K562 (cell line): ENCODE measurements around the gene ABR. TPM values are rescaled to one million over a fixed set of nuclear protein-coding genes. Genes with fewer than 3 reads are reported as not detected.
A peak's percentile ranks its signal among the peaks of the same experiment; 100 is the strongest.

Source experiments
- ATF7 ChIP-seq: fragments of 450-650 bp; IDR thresholded peaks from 2 replicates; pipeline ENCODE4 v1.7.1; 2014; ENCODE audit warnings: mild to moderate bottlenecking, moderate library complexity
- BMI1 ChIP-seq: fragments of 150-350 bp; IDR thresholded peaks from 2 replicates; pipeline ENCODE4 v1.6.1; 2014; ENCODE audit warnings: low read length
- ELF2 ChIP-seq: fragments of 250-450 bp; sonication (Bioruptor Pico); IDR thresholded peaks from 2 replicates; pipeline ENCODE4 v1.5.0; 2021; ENCODE audit warnings: mild to moderate bottlenecking
- HDAC8 ChIP-seq: fragments of 450-650 bp; IDR thresholded peaks from 2 replicates; pipeline ENCODE4 v1.6.1; 2016; ENCODE audit warnings: mild to moderate bottlenecking, missing genetic modification characterization, moderate library complexity, missing compliant biosample characterization
- NFXL1 ChIP-seq: fragments of 450-650 bp; formaldehyde crosslinking; IDR thresholded peaks from 2 replicates; pipeline ENCODE4 v1.4.0; 2021; ENCODE audit warnings: mild to moderate bottlenecking
- NRF1 ChIP-seq, 2 experiments: fragments of 450-650 bp; IDR thresholded peaks in 1 of 2; conservative IDR thresholded peaks in 1 of 2; 2 replicates each; pipeline ENCODE4 v1.6.1; 2014; ENCODE audit warnings: mild to moderate bottlenecking in 2 of 2
- RHOXF2B ChIP-seq: fragments of 250-450 bp; sonication (Bioruptor Pico); conservative IDR thresholded peaks from 2 replicates; pipeline ENCODE4 v1.5.1; 2021
- SLC30A9 ChIP-seq: fragments of 250-450 bp; sonication (Bioruptor Pico); IDR thresholded peaks from 2 replicates; pipeline ENCODE4 v1.8.0; 2022; ENCODE audit warnings: mild to moderate bottlenecking, moderate library complexity
- TAF15 ChIP-seq: fragments of 200-400 bp; formaldehyde crosslinking; IDR thresholded peaks from 2 replicates; pipeline ENCODE4 v1.6.1; 2017; ENCODE audit warnings: mild to moderate bottlenecking, low read depth, low read length, moderate library complexity
- ZHX1 ChIP-seq: fragments of 150-350 bp; conservative IDR thresholded peaks from 2 replicates; pipeline ENCODE4 v1.6.1; 2014; ENCODE audit warnings: low read length
- ZNF143 ChIP-seq: sonication (generic); formaldehyde crosslinking; IDR thresholded peaks from 2 replicates; pipeline ENCODE4 v1.9.0; 2022; ENCODE audit warnings: mild to moderate bottlenecking, missing genetic modification reagents
- ZNF282 ChIP-seq: sonication (generic); formaldehyde crosslinking; IDR thresholded peaks from 2 replicates; pipeline ENCODE4 v1.8.1; 2023; ENCODE audit warnings: missing genetic modification reagents
- polyA plus RNA-seq, 8 experiments: library from polyadenylated mRNA; depleted of rRNA in 4 of 8; stranded (reverse) in 5 of 8; unstranded in 3 of 8; fragments of >200 nt; fragmentation: Nextera tagmentation in 2 of 8; fragmentation: Illumina TruSeq in 1 of 8; extraction: Ambion mirVana in 2 of 8; extraction: Trizol in 1 of 8; gene quantifications; 2 replicates each; pipeline versions ENCODE4 v1.2.1 to v1.2.3, GENCODE V29; 2011 to 2014; ENCODE audit warnings: inconsistent platforms in 1 of 8, missing spikeins in 1 of 8
- total RNA-seq, 7 experiments: library from RNA; depleted of rRNA in 6 of 7; stranded (reverse); fragments of >200 nt in 6 of 7; fragmentation: Illumina TruSeq in 2 of 7; extraction: Trizol in 2 of 7; gene quantifications; 2 replicates each; pipeline versions ENCODE4 v1.2.1 to v1.2.3, GENCODE V29; 2011 to 2021; ENCODE audit warnings: low replicate concordance in 1 of 7
- TF ChIP-seq, protein P1 (sequence below): fragments of 250-450 bp; sonication (Bioruptor Pico); IDR thresholded peaks from 2 replicates; pipeline ENCODE4 v1.9.0; 2021; ENCODE audit warnings: mild to moderate bottlenecking, inconsistent platforms
- TF ChIP-seq, protein P2 (sequence below), 3 experiments: fragments of 200-800 bp in 1 of 3; sonication (Bioruptor generic) in 1 of 3; sonication (generic) in 1 of 3; formaldehyde crosslinking in 1 of 3; IDR thresholded peaks; 2 replicates each; pipeline versions ENCODE4 v1.6.1 to v1.8.0; 2016 to 2022; ENCODE audit warnings: mild to moderate bottlenecking in 2 of 3, missing compliant biosample characterization in 2 of 3, missing genetic modification characterization in 2 of 3, missing genetic modification reagents in 1 of 3
- TF ChIP-seq, protein P3 (sequence below): sonication (generic); formaldehyde crosslinking; IDR thresholded peaks from 2 replicates; pipeline ENCODE4 v1.8.0; 2022; ENCODE audit warnings: mild to moderate bottlenecking, missing genetic modification reagents

ABR gene
- total and polyA plus RNA-seq, 9 of the 15 experiments (the other 6 are each of a cell fraction or from before 2014, with no cell fraction given): 0.07 to 1.6 (median 0.37) TPM; not detected in 1

- no peak; the same call in 1 of the 2 replicates for TF ChIP-seq HDAC8 (tag)
- no peak for TF ChIP-seq ELF2 (CRISPR knock-in tag)
- no peak for TF ChIP-seq RHOXF2B
- peak; percentile 92 for TF ChIP-seq ZNF143 (CRISPR knock-in tag)
- peak; percentile 55; the same call in 1 of the 2 replicates for TF ChIP-seq ZHX1
- TF ChIP-seq NFXL1 (CRISPR knock-in tag): no peak
- TF ChIP-seq ZNF282 (CRISPR knock-in tag): no peak; the same call in 1 of the 2 replicates
- peak; percentile 60 for TF ChIP-seq ATF7
- no peak for TF ChIP-seq TAF15
- no peak for TF ChIP-seq SLC30A9 (CRISPR knock-in tag)
- TF ChIP-seq, protein P1, sequence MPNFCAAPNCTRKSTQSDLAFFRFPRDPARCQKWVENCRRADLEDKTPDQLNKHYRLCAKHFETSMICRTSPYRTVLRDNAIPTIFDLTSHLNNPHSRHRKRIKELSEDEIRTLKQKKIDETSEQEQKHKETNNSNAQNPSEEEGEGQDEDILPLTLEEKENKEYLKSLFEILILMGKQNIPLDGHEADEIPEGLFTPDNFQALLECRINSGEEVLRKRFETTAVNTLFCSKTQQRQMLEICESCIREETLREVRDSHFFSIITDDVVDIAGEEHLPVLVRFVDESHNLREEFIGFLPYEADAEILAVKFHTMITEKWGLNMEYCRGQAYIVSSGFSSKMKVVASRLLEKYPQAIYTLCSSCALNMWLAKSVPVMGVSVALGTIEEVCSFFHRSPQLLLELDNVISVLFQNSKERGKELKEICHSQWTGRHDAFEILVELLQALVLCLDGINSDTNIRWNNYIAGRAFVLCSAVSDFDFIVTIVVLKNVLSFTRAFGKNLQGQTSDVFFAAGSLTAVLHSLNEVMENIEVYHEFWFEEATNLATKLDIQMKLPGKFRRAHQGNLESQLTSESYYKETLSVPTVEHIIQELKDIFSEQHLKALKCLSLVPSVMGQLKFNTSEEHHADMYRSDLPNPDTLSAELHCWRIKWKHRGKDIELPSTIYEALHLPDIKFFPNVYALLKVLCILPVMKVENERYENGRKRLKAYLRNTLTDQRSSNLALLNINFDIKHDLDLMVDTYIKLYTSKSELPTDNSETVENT: no peak
- TF ChIP-seq, protein P2, sequence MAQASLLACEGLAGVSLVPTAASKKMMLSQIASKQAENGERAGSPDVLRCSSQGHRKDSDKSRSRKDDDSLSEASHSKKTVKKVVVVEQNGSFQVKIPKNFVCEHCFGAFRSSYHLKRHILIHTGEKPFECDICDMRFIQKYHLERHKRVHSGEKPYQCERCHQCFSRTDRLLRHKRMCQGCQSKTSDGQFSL (CRISPR knock-in tag; IDR thresholded peaks at IDR 0.05): 0 out of 2 replicates have a peak, but pooled peaks have one; percentile 14
- TF ChIP-seq, protein P2 (tag; IDR thresholded peaks at IDR 0.05): no peak
- TF ChIP-seq NRF1 (conservative IDR thresholded peaks at IDR 0.05 in 1 of 2, IDR thresholded peaks at IDR 0.05 in 1 of 2): peak; percentile 89 to 91
- no peak for TF ChIP-seq BMI1
- TF ChIP-seq, protein P3, sequence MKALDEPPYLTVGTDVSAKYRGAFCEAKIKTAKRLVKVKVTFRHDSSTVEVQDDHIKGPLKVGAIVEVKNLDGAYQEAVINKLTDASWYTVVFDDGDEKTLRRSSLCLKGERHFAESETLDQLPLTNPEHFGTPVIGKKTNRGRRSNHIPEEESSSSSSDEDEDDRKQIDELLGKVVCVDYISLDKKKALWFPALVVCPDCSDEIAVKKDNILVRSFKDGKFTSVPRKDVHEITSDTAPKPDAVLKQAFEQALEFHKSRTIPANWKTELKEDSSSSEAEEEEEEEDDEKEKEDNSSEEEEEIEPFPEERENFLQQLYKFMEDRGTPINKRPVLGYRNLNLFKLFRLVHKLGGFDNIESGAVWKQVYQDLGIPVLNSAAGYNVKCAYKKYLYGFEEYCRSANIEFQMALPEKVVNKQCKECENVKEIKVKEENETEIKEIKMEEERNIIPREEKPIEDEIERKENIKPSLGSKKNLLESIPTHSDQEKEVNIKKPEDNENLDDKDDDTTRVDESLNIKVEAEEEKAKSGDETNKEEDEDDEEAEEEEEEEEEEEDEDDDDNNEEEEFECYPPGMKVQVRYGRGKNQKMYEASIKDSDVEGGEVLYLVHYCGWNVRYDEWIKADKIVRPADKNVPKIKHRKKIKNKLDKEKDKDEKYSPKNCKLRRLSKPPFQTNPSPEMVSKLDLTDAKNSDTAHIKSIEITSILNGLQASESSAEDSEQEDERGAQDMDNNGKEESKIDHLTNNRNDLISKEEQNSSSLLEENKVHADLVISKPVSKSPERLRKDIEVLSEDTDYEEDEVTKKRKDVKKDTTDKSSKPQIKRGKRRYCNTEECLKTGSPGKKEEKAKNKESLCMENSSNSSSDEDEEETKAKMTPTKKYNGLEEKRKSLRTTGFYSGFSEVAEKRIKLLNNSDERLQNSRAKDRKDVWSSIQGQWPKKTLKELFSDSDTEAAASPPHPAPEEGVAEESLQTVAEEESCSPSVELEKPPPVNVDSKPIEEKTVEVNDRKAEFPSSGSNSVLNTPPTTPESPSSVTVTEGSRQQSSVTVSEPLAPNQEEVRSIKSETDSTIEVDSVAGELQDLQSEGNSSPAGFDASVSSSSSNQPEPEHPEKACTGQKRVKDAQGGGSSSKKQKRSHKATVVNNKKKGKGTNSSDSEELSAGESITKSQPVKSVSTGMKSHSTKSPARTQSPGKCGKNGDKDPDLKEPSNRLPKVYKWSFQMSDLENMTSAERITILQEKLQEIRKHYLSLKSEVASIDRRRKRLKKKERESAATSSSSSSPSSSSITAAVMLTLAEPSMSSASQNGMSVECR (CRISPR knock-in tag): no peak; the same call in 1 of the 2 replicates
These were observed 183.0 kb downstream of the ABR start, which contains the start of gene TIMM22 (continued) for GRCh38 chr17:996554-997344.
